ENCODE results near the gene TFCP2L1.
"Not testable (repeated sequence)": the region's sequence is repeated elsewhere in the genome, so short reads cannot be mapped to it uniquely, and the experiment has no call there.

The TFCP2L1 gene

GRCh38 chr2:121236101-121236640 lies 48.8 kb downstream of the TFCP2L1 start:
- no peaks in the 10 kb centered on the region for H3K4me1 ChIP-seq (ENCODE audit: control insufficient read depth, insufficient read depth, low read length)
- no peak overlapping the region for H3K27ac ChIP-seq (ENCODE audit: low read length)
- no peaks in the 10 kb centered on the region for H3K9me3 ChIP-seq (ENCODE audit: control insufficient read depth, insufficient read depth, low read length)
- WGBS (ENCODE audit: insufficient coverage, insufficient read length): no CpG with 5 or more reads among the region's 13 CpGs
- H3K4me3 ChIP-seq (ENCODE audit: low read length): no peak overlapping the region
- peaks cover 3% of the 10 kb centered on the region; the same call in 1 of the 2 replicates for H3K36me3 ChIP-seq (ENCODE audit: control insufficient read depth, insufficient read depth, low read length)
- DNase-seq (ENCODE audit: low read depth, low spot score): no peak
- no peaks in the 10 kb centered on the region for H3K27me3 ChIP-seq (ENCODE audit: control insufficient read depth, insufficient read depth, low read length)

GRCh38 chr2:121235542-121235941 lies 49.5 kb downstream of the TFCP2L1 start:
- Histone ChIP-seq H3K4me3 (ENCODE audit: low read length) (no peak overlapping the region), H3K27ac (ENCODE audit: low read length) (no peak overlapping the region), H3K9me3 (ENCODE audit: control insufficient read depth, insufficient read depth, low read length) (no peaks in the 10 kb centered on the region), H3K27me3 (ENCODE audit: control insufficient read depth, insufficient read depth, low read length) (no peaks in the 10 kb centered on the region), H3K4me1 (ENCODE audit: control insufficient read depth, insufficient read depth, low read length) (no peaks in the 10 kb centered on the region), H3K36me3 (ENCODE audit: control insufficient read depth, insufficient read depth, low read length) (peaks cover 3% of the 10 kb centered on the region; the same call in 1 of the 2 replicates)
- WGBS (ENCODE audit: insufficient coverage, insufficient read length): no CpG with 5 or more reads among the region's 2 CpGs
- DNase-seq (ENCODE audit: low read depth, low spot score): no peak

GRCh38 chr2:121234791-121235190 lies 50.2 kb downstream of the TFCP2L1 start:
- WGBS (ENCODE audit: insufficient coverage, insufficient read length): no CpG with 5 or more reads among the region's 9 CpGs
- no peak for DNase-seq (ENCODE audit: low read depth, low spot score)
- no peaks in the 10 kb centered on the region for H3K27me3 ChIP-seq (ENCODE audit: control insufficient read depth, insufficient read depth, low read length)
- no peak overlapping the region for H3K4me3 ChIP-seq (ENCODE audit: low read length)
- H3K4me1 ChIP-seq (ENCODE audit: control insufficient read depth, insufficient read depth, low read length): no peaks in the 10 kb centered on the region
- no peak overlapping the region for H3K27ac ChIP-seq (ENCODE audit: low read length)
- H3K36me3 ChIP-seq (ENCODE audit: control insufficient read depth, insufficient read depth, low read length): peaks cover 3% of the 10 kb centered on the region; the same call in 1 of the 2 replicates
- H3K9me3 ChIP-seq (ENCODE audit: control insufficient read depth, insufficient read depth, low read length): no peaks in the 10 kb centered on the region

GRCh38 chr2:121234144-121234543 lies 50.9 kb downstream of the TFCP2L1 start:
- no peak for DNase-seq (ENCODE audit: low read depth, low spot score)
- Histone ChIP-seq H3K27me3 (ENCODE audit: control insufficient read depth, insufficient read depth, low read length) (no peaks in the 10 kb centered on the region), H3K4me3 (ENCODE audit: low read length) (no peak overlapping the region), H3K27ac (ENCODE audit: low read length) (no peak overlapping the region), H3K36me3 (ENCODE audit: control insufficient read depth, insufficient read depth, low read length) (peaks cover 3% of the 10 kb centered on the region; the same call in 1 of the 2 replicates), H3K9me3 (ENCODE audit: control insufficient read depth, insufficient read depth, low read length) (no peaks in the 10 kb centered on the region), H3K4me1 (ENCODE audit: control insufficient read depth, insufficient read depth, low read length) (no peaks in the 10 kb centered on the region)
- WGBS (ENCODE audit: insufficient coverage, insufficient read length): no CpG with 5 or more reads among the region's 7 CpGs

- H3K27ac ChIP-seq (ENCODE audit: low read length): no peak overlapping the region
- H3K4me1 ChIP-seq (ENCODE audit: control insufficient read depth, insufficient read depth, low read length): no peaks in the 10 kb centered on the region
- no peaks in the 10 kb centered on the region for H3K9me3 ChIP-seq (ENCODE audit: control insufficient read depth, insufficient read depth, low read length)
- no CpG with 5 or more reads among the region's 11 CpGs for WGBS (ENCODE audit: insufficient coverage, insufficient read length)
- DNase-seq (ENCODE audit: low read depth, low spot score): no peak
- peaks cover 3% of the 10 kb centered on the region; the same call in 1 of the 2 replicates for H3K36me3 ChIP-seq (ENCODE audit: control insufficient read depth, insufficient read depth, low read length)
- H3K27me3 ChIP-seq (ENCODE audit: control insufficient read depth, insufficient read depth, low read length): no peaks in the 10 kb centered on the region
- no peak overlapping the region for H3K4me3 ChIP-seq (ENCODE audit: low read length)
Measured at GRCh38 chr2:121233486-121234110, 51.4 kb downstream of the TFCP2L1 start.

GRCh38 chr2:121232626-121233265 lies 52.3 kb downstream of the TFCP2L1 start:
- Histone ChIP-seq H3K27ac (ENCODE audit: low read length) (no peak overlapping the region), H3K4me1 (ENCODE audit: control insufficient read depth, insufficient read depth, low read length) (no peaks in the 10 kb centered on the region), H3K9me3 (ENCODE audit: control insufficient read depth, insufficient read depth, low read length) (no peaks in the 10 kb centered on the region), H3K36me3 (ENCODE audit: control insufficient read depth, insufficient read depth, low read length) (peaks cover 3% of the 10 kb centered on the region; the same call in 1 of the 2 replicates), H3K27me3 (ENCODE audit: control insufficient read depth, insufficient read depth, low read length) (no peaks in the 10 kb centered on the region), H3K4me3 (ENCODE audit: low read length) (no peak overlapping the region)
- no peak for DNase-seq (ENCODE audit: low read depth, low spot score)
- no CpG with 5 or more reads among the region's 6 CpGs for WGBS (ENCODE audit: insufficient coverage, insufficient read length)

- WGBS (ENCODE audit: insufficient coverage, insufficient read length): no CpG with 5 or more reads among the region's 17 CpGs
- DNase-seq (ENCODE audit: low read depth, low spot score): no peak
- Histone ChIP-seq H3K9me3 (ENCODE audit: control insufficient read depth, insufficient read depth, low read length) (no peaks in the 10 kb centered on the region), H3K27me3 (ENCODE audit: control insufficient read depth, insufficient read depth, low read length) (no peaks in the 10 kb centered on the region), H3K36me3 (ENCODE audit: control insufficient read depth, insufficient read depth, low read length) (peaks cover 3% of the 10 kb centered on the region; the same call in 1 of the 2 replicates), H3K4me3 (ENCODE audit: low read length) (no peak overlapping the region), H3K27ac (ENCODE audit: low read length) (no peak overlapping the region), H3K4me1 (ENCODE audit: control insufficient read depth, insufficient read depth, low read length) (no peaks in the 10 kb centered on the region)
Measured at GRCh38 chr2:121231385-121232000, 53.5 kb downstream of the TFCP2L1 start.

GRCh38 chr2:121228521-121228920 lies 56.5 kb downstream of the TFCP2L1 start:
- H3K9me3 ChIP-seq (ENCODE audit: control insufficient read depth, insufficient read depth, low read length): no peaks in the 10 kb centered on the region
- WGBS (ENCODE audit: insufficient coverage, insufficient read length): no CpG with 5 or more reads among the region's 6 CpGs
- no peaks in the 10 kb centered on the region for H3K4me1 ChIP-seq (ENCODE audit: control insufficient read depth, insufficient read depth, low read length)

GRCh38 chr2:121227381-121228144 lies 57.4 kb downstream of the TFCP2L1 start:
- WGBS (ENCODE audit: insufficient coverage, insufficient read length): no CpG with 5 or more reads among the region's 18 CpGs
- H3K27ac ChIP-seq (ENCODE audit: low read length): not testable (repeated sequence)

More at GRCh38 chr2:121228521-121228920, 56.5 kb downstream of the TFCP2L1 start:
- Histone ChIP-seq H3K27ac (ENCODE audit: low read length) (no peak overlapping the region), H3K36me3 (ENCODE audit: control insufficient read depth, insufficient read depth, low read length) (no peaks in the 10 kb centered on the region; the same call in 1 of the 2 replicates), H3K4me3 (ENCODE audit: low read length) (no peak overlapping the region), H3K27me3 (ENCODE audit: control insufficient read depth, insufficient read depth, low read length) (no peaks in the 10 kb centered on the region)
- DNase-seq (ENCODE audit: low read depth, low spot score): no peak

GRCh38 chr2:121225681-121226080 lies 59.3 kb downstream of the TFCP2L1 start:
- H3K4me1 ChIP-seq (ENCODE audit: control insufficient read depth, insufficient read depth, low read length); DNase-seq (ENCODE audit: low read depth, low spot score); H3K4me3 ChIP-seq (ENCODE audit: low read length); H3K27me3 ChIP-seq (ENCODE audit: control insufficient read depth, insufficient read depth, low read length); H3K9me3 ChIP-seq (ENCODE audit: control insufficient read depth, insufficient read depth, low read length); H3K36me3 ChIP-seq (ENCODE audit: control insufficient read depth, insufficient read depth, low read length); H3K27ac ChIP-seq (ENCODE audit: low read length): not testable (repeated sequence)
- WGBS (ENCODE audit: insufficient coverage, insufficient read length): no CpG with 5 or more reads among the region's 26 CpGs

More at GRCh38 chr2:121227381-121228144, 57.4 kb downstream of the TFCP2L1 start:
- H3K27me3 ChIP-seq (ENCODE audit: control insufficient read depth, insufficient read depth, low read length); H3K4me3 ChIP-seq (ENCODE audit: low read length); DNase-seq (ENCODE audit: low read depth, low spot score); H3K36me3 ChIP-seq (ENCODE audit: control insufficient read depth, insufficient read depth, low read length); H3K9me3 ChIP-seq (ENCODE audit: control insufficient read depth, insufficient read depth, low read length); H3K4me1 ChIP-seq (ENCODE audit: control insufficient read depth, insufficient read depth, low read length): not testable (repeated sequence)
